Astrocyte (in vitro differentiated cells and primary cell): Measurements from ENCODE around the gene NRSN1. TPM values are rescaled to one million over a fixed set of nuclear protein-coding genes. Genes with fewer than 3 reads are reported as not detected.

Experiments used
- DNase-seq: peaks from one replicate; pipeline ENCODE4 v3.0.0-alpha.2; 2010; ENCODE audit warnings: low read depth
- FAIRE-seq: peaks from 2 replicates; lab custom pipeline; 2011; peaks lifted over from hg19 to GRCh38; lab: Jason Lieb, UNC
- H2AFZ ChIP-seq: 2 replicates; pipeline ENCODE4 v1.6.0; 2012; ENCODE audit warnings: low read depth, low read length, inconsistent platforms
- H3K27ac ChIP-seq: 2 replicates; pipeline ENCODE4 v1.5.1; 2011; ENCODE audit warnings: low read depth, low read length, inconsistent platforms
- H3K27me3 ChIP-seq: 2 replicates; pipeline ENCODE4 v1.6.0; 2011; ENCODE audit warnings: low read length, inconsistent platforms; ENCODE audit not compliant: insufficient read depth
- H3K36me3 ChIP-seq: 2 replicates; pipeline ENCODE4 v1.5.1; 2011; ENCODE audit warnings: low read length, inconsistent platforms; ENCODE audit not compliant: insufficient read depth
- H3K4me1 ChIP-seq: 2 replicates; pipeline ENCODE4 v1.5.1; 2011; ENCODE audit warnings: low read length, inconsistent platforms; ENCODE audit not compliant: insufficient read depth
- H3K4me2 ChIP-seq: 2 replicates; pipeline ENCODE4 v1.6.0; 2012; ENCODE audit warnings: low read length, inconsistent platforms
- H3K4me3 ChIP-seq: 2 replicates; pipeline ENCODE4 v1.5.1; 2011; ENCODE audit warnings: low read depth, mild to moderate bottlenecking, low read length, inconsistent platforms; ENCODE audit not compliant: insufficient read depth
- H3K79me2 ChIP-seq: 2 replicates; pipeline ENCODE4 v1.6.0; 2012; ENCODE audit warnings: mild to moderate bottlenecking, low read length, inconsistent platforms; ENCODE audit not compliant: insufficient read depth
- H3K9ac ChIP-seq: 2 replicates; pipeline ENCODE4 v1.6.0; 2012; ENCODE audit warnings: mild to moderate bottlenecking, low read length, inconsistent platforms
- H3K9me3 ChIP-seq: 2 replicates; pipeline ENCODE4 v1.5.1; 2012; ENCODE audit warnings: low read depth, mild to moderate bottlenecking, low read length, inconsistent platforms; ENCODE audit not compliant: insufficient read depth
- H4K20me1 ChIP-seq: 2 replicates; pipeline ENCODE4 v1.6.0; 2012; ENCODE audit warnings: low read length, inconsistent platforms; ENCODE audit not compliant: insufficient read depth
- H3K27ac Mint-ChIP-seq: one replicate; pipeline ENCODE4 v1.8.0; 2021; ENCODE audit warnings: mild to moderate bottlenecking, mixed read lengths; ENCODE audit not compliant: unreplicated experiment
- H3K27me3 Mint-ChIP-seq: one replicate; pipeline ENCODE4 v1.8.0; 2021; ENCODE audit warnings: low read depth, mixed read lengths; ENCODE audit not compliant: unreplicated experiment
- H3K36me3 Mint-ChIP-seq: one replicate; pipeline ENCODE4 v1.8.0; 2021; ENCODE audit warnings: low read depth, mixed read lengths; ENCODE audit not compliant: unreplicated experiment
- H3K4me1 Mint-ChIP-seq: one replicate; pipeline ENCODE4 v1.8.0; 2021; ENCODE audit warnings: low read depth, mixed read lengths; ENCODE audit not compliant: unreplicated experiment
- H3K4me3 Mint-ChIP-seq: one replicate; pipeline ENCODE4 v1.8.0; 2021; ENCODE audit warnings: mild to moderate bottlenecking, moderate library complexity, mixed read lengths; ENCODE audit not compliant: unreplicated experiment
- H3K9me3 Mint-ChIP-seq: one replicate; pipeline ENCODE4 v1.8.0; 2021; ENCODE audit warnings: mild to moderate bottlenecking, mixed read lengths; ENCODE audit not compliant: unreplicated experiment
- CTCF ChIP-seq: IDR thresholded peaks from 2 replicates; pipeline ENCODE4 v1.5.1; 2011; ENCODE audit warnings: low read depth, mild to moderate bottlenecking, inconsistent platforms, low read length, moderate library complexity; ENCODE audit not compliant: insufficient read depth
- EZH2 ChIP-seq: IDR thresholded peaks from 2 replicates; pipeline ENCODE4 v1.6.1; 2012; ENCODE audit warnings: mild to moderate bottlenecking, low read length, inconsistent platforms; ENCODE audit not compliant: insufficient read depth
- total RNA-seq: library from RNA; stranded (reverse); gene quantifications from 2 replicates; pipeline ENCODE4 v1.2.1, GENCODE V29; 2021

Gene NRSN1
- total RNA-seq, 1 donor from 2014 or later = not detected

GRCh38 chr6:24100770-24101155 is 25.3 kb upstream of the NRSN1 start:
- Histone ChIP-seq H3K4me1 (no peaks in the 10 kb centered on the region), H3K9ac (no peak overlapping the region), H3K79me2 (no peaks in the 10 kb centered on the region), H4K20me1 (no peaks in the 10 kb centered on the region), H3K36me3 (no peaks in the 10 kb centered on the region), H3K27me3 (no peaks in the 10 kb centered on the region), H3K4me2 (no peak overlapping the region), H3K9me3 (no peaks in the 10 kb centered on the region), H3K4me3 (no peak overlapping the region), H2AFZ (no peak overlapping the region), H3K27ac (no peak overlapping the region)
- H3K9me3 Mint-ChIP-seq = no peaks in the 10 kb centered on the region
- peaks cover 6% of the 10 kb centered on the region for H3K27me3 Mint-ChIP-seq
- FAIRE-seq = no peak
- TF ChIP-seq EZH2 (no peak), CTCF (no peak)
- no peaks in the 10 kb centered on the region for H3K36me3 Mint-ChIP-seq
- H3K4me3 Mint-ChIP-seq = no peak overlapping the region
- DNase-seq = no peak
- H3K27ac Mint-ChIP-seq = no peak overlapping the region
- H3K4me1 Mint-ChIP-seq = no peaks in the 10 kb centered on the region

- Mint-ChIP-seq H3K9me3 (no peaks in the 10 kb centered on the region), H3K36me3 (no peaks in the 10 kb centered on the region)
Observed at GRCh38 chr6:24105191-24105590, 20.8 kb upstream of the NRSN1 start.

More at GRCh38 chr6:24105191-24105590, 20.8 kb upstream of the NRSN1 start:
- no peak overlapping the region for H3K27ac ChIP-seq
- Mint-ChIP-seq H3K27me3 (peaks cover 13% of the 10 kb centered on the region), H3K4me1 (no peaks in the 10 kb centered on the region), H3K4me3 (no peak overlapping the region), H3K27ac (no peak overlapping the region)
- H3K36me3 ChIP-seq = no peaks in the 10 kb centered on the region
- H2AFZ ChIP-seq = no peak overlapping the region
- no peaks in the 10 kb centered on the region for H4K20me1 ChIP-seq
- no peaks in the 10 kb centered on the region for H3K4me1 ChIP-seq
- TF ChIP-seq EZH2 (no peak), CTCF (no peak)
- H3K4me3 ChIP-seq = no peak overlapping the region
- H3K27me3 ChIP-seq = no peaks in the 10 kb centered on the region
- H3K4me2 ChIP-seq = no peak overlapping the region
- FAIRE-seq (no peak), DNase-seq (no peak)
- no peak overlapping the region for H3K9ac ChIP-seq
- H3K79me2 ChIP-seq = no peaks in the 10 kb centered on the region
- no peaks in the 10 kb centered on the region for H3K9me3 ChIP-seq
